ENCODE results near the gene PLCXD3.

Gene PLCXD3

DNA sequence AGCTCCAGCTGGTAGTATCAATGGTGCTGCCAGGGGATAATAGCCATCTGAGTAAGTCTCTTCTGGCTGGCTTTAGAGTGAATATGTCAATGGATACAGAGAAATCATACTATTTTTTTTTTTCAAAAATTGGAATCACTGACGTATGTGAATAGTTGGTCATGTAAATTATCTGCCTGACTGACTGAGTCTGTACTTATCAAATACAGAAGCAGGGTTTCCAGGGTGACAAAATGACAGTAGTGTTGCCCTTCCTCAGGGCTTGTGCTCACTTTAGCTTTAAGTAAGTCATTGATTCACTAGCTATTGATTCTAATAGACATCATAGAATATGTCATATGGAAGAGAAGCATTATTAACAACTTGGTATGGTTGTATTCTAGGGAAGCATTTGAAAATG is 171.1 kb downstream of the PLCXD3 start:
- Histone ChIP-seq H3K4me3 (ENCODE audit: low read depth, low read length) (no peak overlapping the region), H3K36me3 (replicated peaks) (no peaks in the 10 kb centered on the region), H3K27ac (no peak overlapping the region), H3K27me3 (replicated peaks) (no peaks in the 10 kb centered on the region)
- TF ChIP-seq CTCF (IDR thresholded peaks at IDR 0.05; ENCODE audit: low read depth, low read length, missing control alignments), result no peak
- in situ Hi-C loops (cut with HindIII; ENCODE audit: low pct_ligation_motif_present, low sequenced_read_pairs), result no loop called here
- DNase-seq, result no peak

DNA sequence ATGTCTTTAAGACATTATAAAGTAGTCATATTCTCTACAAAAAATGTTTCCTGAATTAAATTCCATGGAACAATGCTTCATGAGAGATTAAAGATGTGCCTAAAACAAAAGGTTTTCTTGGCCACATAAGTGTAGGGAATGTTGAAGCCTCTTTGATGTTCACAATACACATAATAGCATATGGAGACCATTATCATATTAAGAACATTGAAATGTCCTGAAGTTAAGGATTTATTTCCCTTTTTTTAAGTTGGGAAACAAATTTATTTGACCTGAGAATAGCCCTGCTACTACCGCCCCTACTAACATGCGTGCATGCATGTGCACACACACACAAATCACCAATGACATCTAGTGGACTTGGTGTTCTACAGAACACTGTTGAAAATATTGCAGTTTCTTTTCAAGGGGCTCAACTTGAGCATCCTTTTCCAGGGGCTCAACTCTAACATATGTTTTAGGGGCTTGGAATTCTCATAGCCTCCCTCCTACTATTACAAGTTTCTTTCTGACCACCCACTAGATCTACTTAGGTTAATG is 172.2 kb downstream of the PLCXD3 start:
- no peaks in the 10 kb centered on the region for H3K27me3 ChIP-seq (replicated peaks)
- H3K36me3 ChIP-seq (replicated peaks), result no peaks in the 10 kb centered on the region
- DNase-seq, result no peak
- H3K4me3 ChIP-seq (ENCODE audit: low read depth, low read length), result no peak overlapping the region
- TF ChIP-seq CTCF (IDR thresholded peaks at IDR 0.05; ENCODE audit: low read depth, low read length, missing control alignments), result no peak
- no peak overlapping the region for H3K27ac ChIP-seq
- in situ Hi-C loops (cut with HindIII; ENCODE audit: low pct_ligation_motif_present, low sequenced_read_pairs), result no loop called here

DNA sequence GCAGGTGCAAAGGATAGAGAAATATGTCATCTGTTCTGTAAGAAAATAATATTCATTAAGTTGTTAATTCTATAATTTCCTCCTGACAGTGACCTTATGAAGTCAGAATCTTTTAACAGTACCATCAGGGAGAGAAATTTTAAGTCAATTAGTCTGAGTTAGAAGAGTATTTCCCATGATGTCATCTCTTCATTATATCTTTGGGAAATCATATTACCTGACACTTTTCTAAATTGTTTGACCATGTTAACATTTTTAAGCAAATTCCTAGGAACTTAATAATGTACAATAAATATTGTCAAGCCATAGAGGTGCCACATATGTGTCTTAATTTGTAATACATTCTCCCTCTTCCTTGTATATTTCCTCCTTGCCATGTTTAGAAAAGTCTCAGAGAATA is 172.7 kb downstream of the PLCXD3 start:
- in situ Hi-C loops (cut with HindIII; ENCODE audit: low pct_ligation_motif_present, low sequenced_read_pairs), result no loop called here
- no peak overlapping the region for H3K27ac ChIP-seq
- DNase-seq, result no peak
- no peak for TF ChIP-seq CTCF (IDR thresholded peaks at IDR 0.05; ENCODE audit: low read depth, low read length, missing control alignments)
- no peaks in the 10 kb centered on the region for H3K36me3 ChIP-seq (replicated peaks)
- H3K4me3 ChIP-seq (ENCODE audit: low read depth, low read length), result no peak overlapping the region
- H3K27me3 ChIP-seq (replicated peaks), result no peaks in the 10 kb centered on the region

GRCh38 chr5:41337216-41337615 is 173.2 kb downstream of the PLCXD3 start:
- TF ChIP-seq CTCF (IDR thresholded peaks at IDR 0.05; ENCODE audit: low read depth, low read length, missing control alignments), result no peak
- in situ Hi-C loops (cut with HindIII; ENCODE audit: low pct_ligation_motif_present, low sequenced_read_pairs), result no loop called here
- Histone ChIP-seq H3K27ac (no peak overlapping the region), H3K36me3 (replicated peaks) (no peaks in the 10 kb centered on the region), H3K27me3 (replicated peaks) (no peaks in the 10 kb centered on the region), H3K4me3 (ENCODE audit: low read depth, low read length) (no peak overlapping the region)
- no peak for DNase-seq

DNA sequence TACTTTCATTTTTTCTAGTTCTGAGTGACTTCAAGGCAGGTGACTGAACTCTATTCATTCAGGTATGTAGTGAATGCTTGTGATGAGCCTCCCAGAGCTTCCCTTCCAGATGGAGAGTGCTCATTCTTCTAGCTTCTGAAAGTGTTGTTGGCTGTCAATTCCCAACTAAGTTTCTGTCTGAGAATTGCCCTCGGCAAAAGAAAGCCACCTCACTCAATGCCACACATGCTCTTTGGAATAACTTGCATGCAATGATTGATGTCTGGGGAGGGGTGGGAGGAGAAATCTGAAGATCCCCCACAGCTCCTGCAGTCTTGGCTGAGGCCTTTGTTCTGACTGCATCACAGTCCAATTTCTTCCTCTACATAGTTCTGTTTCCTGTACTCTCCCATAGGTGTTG is 173.9 kb downstream of the PLCXD3 start:
- no peak for TF ChIP-seq CTCF (IDR thresholded peaks at IDR 0.05; ENCODE audit: low read depth, low read length, missing control alignments)
- Histone ChIP-seq H3K27ac (no peak overlapping the region), H3K36me3 (replicated peaks) (no peaks in the 10 kb centered on the region), H3K27me3 (replicated peaks) (no peaks in the 10 kb centered on the region), H3K4me3 (ENCODE audit: low read depth, low read length) (no peak overlapping the region)
- in situ Hi-C loops (cut with HindIII; ENCODE audit: low pct_ligation_motif_present, low sequenced_read_pairs), result no loop called here
- no peak for DNase-seq

- DNase-seq, result no peak
- in situ Hi-C loops (cut with HindIII; ENCODE audit: low pct_ligation_motif_present, low sequenced_read_pairs), result no loop called here
- Histone ChIP-seq H3K27me3 (replicated peaks) (no peaks in the 10 kb centered on the region), H3K27ac (no peak overlapping the region), H3K36me3 (replicated peaks) (no peaks in the 10 kb centered on the region), H3K4me3 (ENCODE audit: low read depth, low read length) (no peak overlapping the region)
- TF ChIP-seq CTCF (IDR thresholded peaks at IDR 0.05; ENCODE audit: low read depth, low read length, missing control alignments), result no peak
Measured at GRCh38 chr5:41335596-41336181, 174.7 kb downstream of the PLCXD3 start.
